ENCODE data around the gene ECT2L.

Gene ECT2L

GRCh38 chr6:138832182-138832581, 36.3 kb downstream of the ECT2L start:
- H3K36me3 ChIP-seq = no peaks in the 10 kb centered on the region
- no peak for DNase-seq
- H3K27ac ChIP-seq = no peak overlapping the region
- H3K27me3 ChIP-seq (ENCODE audit: insufficient read depth, low read depth, severe bottlenecking) = no peaks in the 10 kb centered on the region
- TF ChIP-seq, protein P1, sequence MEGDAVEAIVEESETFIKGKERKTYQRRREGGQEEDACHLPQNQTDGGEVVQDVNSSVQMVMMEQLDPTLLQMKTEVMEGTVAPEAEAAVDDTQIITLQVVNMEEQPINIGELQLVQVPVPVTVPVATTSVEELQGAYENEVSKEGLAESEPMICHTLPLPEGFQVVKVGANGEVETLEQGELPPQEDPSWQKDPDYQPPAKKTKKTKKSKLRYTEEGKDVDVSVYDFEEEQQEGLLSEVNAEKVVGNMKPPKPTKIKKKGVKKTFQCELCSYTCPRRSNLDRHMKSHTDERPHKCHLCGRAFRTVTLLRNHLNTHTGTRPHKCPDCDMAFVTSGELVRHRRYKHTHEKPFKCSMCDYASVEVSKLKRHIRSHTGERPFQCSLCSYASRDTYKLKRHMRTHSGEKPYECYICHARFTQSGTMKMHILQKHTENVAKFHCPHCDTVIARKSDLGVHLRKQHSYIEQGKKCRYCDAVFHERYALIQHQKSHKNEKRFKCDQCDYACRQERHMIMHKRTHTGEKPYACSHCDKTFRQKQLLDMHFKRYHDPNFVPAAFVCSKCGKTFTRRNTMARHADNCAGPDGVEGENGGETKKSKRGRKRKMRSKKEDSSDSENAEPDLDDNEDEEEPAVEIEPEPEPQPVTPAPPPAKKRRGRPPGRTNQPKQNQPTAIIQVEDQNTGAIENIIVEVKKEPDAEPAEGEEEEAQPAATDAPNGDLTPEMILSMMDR (IDR thresholded peaks at IDR 0.05; ENCODE audit: low read depth, low read length) = no peak
- H3K4me3 ChIP-seq (ENCODE audit: low read depth, low read length) = no peak overlapping the region
- H3K9me3 ChIP-seq (ENCODE audit: severe bottlenecking) = no peaks in the 10 kb centered on the region

GRCh38 chr6:138833816-138834539, 38.1 kb downstream of the ECT2L start:
- DNase-seq = no peak

GRCh38 chr6:138837246-138837645, 41.4 kb downstream of the ECT2L start:
- Histone ChIP-seq H3K27ac (no peak overlapping the region), H3K36me3 (no peaks in the 10 kb centered on the region), H3K9me3 (ENCODE audit: severe bottlenecking) (no peaks in the 10 kb centered on the region), H3K27me3 (ENCODE audit: insufficient read depth, low read depth, severe bottlenecking) (no peaks in the 10 kb centered on the region), H3K4me3 (ENCODE audit: low read depth, low read length) (no peak overlapping the region)
- TF ChIP-seq, protein P1 (IDR thresholded peaks at IDR 0.05; ENCODE audit: low read depth, low read length) = no peak
- DNase-seq = no peak

More at GRCh38 chr6:138833816-138834539, 38.1 kb downstream of the ECT2L start:
- H3K9me3 ChIP-seq (ENCODE audit: severe bottlenecking) = no peaks in the 10 kb centered on the region
- H3K36me3 ChIP-seq = no peaks in the 10 kb centered on the region
- TF ChIP-seq, protein P1 (IDR thresholded peaks at IDR 0.05; ENCODE audit: low read depth, low read length) = no peak
- no peak overlapping the region for H3K4me3 ChIP-seq (ENCODE audit: low read depth, low read length)
- H3K27me3 ChIP-seq (ENCODE audit: insufficient read depth, low read depth, severe bottlenecking) = no peaks in the 10 kb centered on the region
- H3K27ac ChIP-seq = no peak overlapping the region

- H3K27ac ChIP-seq = no peak overlapping the region
- TF ChIP-seq, protein P1 (IDR thresholded peaks at IDR 0.05; ENCODE audit: low read depth, low read length) = no peak
- no peak for DNase-seq
- no peaks in the 10 kb centered on the region for H3K9me3 ChIP-seq (ENCODE audit: severe bottlenecking)
- H3K27me3 ChIP-seq (ENCODE audit: insufficient read depth, low read depth, severe bottlenecking) = no peaks in the 10 kb centered on the region
- H3K36me3 ChIP-seq = no peaks in the 10 kb centered on the region
- H3K4me3 ChIP-seq (ENCODE audit: low read depth, low read length) = no peak overlapping the region
Observed at GRCh38 chr6:138844192-138844591, 48.3 kb downstream of the ECT2L start.

GRCh38 chr6:138847884-138848283, 52.0 kb downstream of the ECT2L start:
- Histone ChIP-seq H3K27me3 (ENCODE audit: insufficient read depth, low read depth, severe bottlenecking) (no peaks in the 10 kb centered on the region), H3K4me3 (ENCODE audit: low read depth, low read length) (no peak overlapping the region), H3K27ac (no peak overlapping the region), H3K36me3 (no peaks in the 10 kb centered on the region), H3K9me3 (ENCODE audit: severe bottlenecking) (no peaks in the 10 kb centered on the region)
- DNase-seq = no peak
- TF ChIP-seq, protein P1 (IDR thresholded peaks at IDR 0.05; ENCODE audit: low read depth, low read length) = no peak

- Histone ChIP-seq H3K27me3 (ENCODE audit: insufficient read depth, low read depth, severe bottlenecking) (no peaks in the 10 kb centered on the region), H3K36me3 (no peaks in the 10 kb centered on the region), H3K4me3 (ENCODE audit: low read depth, low read length) (no peak overlapping the region), H3K9me3 (ENCODE audit: severe bottlenecking) (no peaks in the 10 kb centered on the region), H3K27ac (no peak overlapping the region)
- TF ChIP-seq, protein P1 (IDR thresholded peaks at IDR 0.05; ENCODE audit: low read depth, low read length) = no peak
- no peak for DNase-seq
Observed at GRCh38 chr6:138848461-138848860, 52.6 kb downstream of the ECT2L start.

Measured in WERI-Rb-1 (cell line).